HCT116 (cell line): ENCODE results near the gene UBE2L5. TPM values are rescaled to one million over a fixed set of nuclear protein-coding genes. Genes with fewer than 3 reads are reported as not detected.

ENCODE experiments used
- ATAC-seq: fragments of 200-7000 bp; cut with Tn5 transposase; 2 replicates; pipeline ENCODE4 v1.9.1; 2020; ENCODE audit warnings: mild to moderate bottlenecking, moderate library complexity
- BruUV-seq: library from RNA; stranded (reverse); fragments of 400-500 nt; replicated peaks from 2 replicates; lab custom pipeline; 2021; lab: Mats Ljungman, UMichigan
- CTCF ChIA-PET: fragments of 300-600 bp; sonication (Branson Sonifier 250); formaldehyde crosslinking; loops from one replicate; lab custom pipeline; 2021; ENCODE audit warnings: antibody characterized with exemption; lab: Charles Lee
- POLR2A ChIA-PET: fragments of 300-600, 350-600 bp; sonication (Branson Sonifier 250); formaldehyde crosslinking; loops from one replicate; lab custom pipeline; 2021; ENCODE audit warnings: antibody characterized with exemption; lab: Charles Lee
- RAD21 ChIA-PET, 2 experiments: fragments of 300-600 bp; sonication (Branson Sonifier 250); formaldehyde crosslinking; loops; one replicate each; lab custom pipeline; 2023; ENCODE audit warnings: low total read pairs in 2 of 2; ENCODE audit not compliant: uncharacterized antibody in 2 of 2, unreplicated experiment in 2 of 2, low non-redundant PET in 1 of 2; lab: Charles Lee
- DNase-seq: peaks from one replicate; pipeline ENCODE4 v3.0.0-alpha.2; 2010; ENCODE audit warnings: low read depth, low spot score
- H2AFZ ChIP-seq: fragments of 200-600 bp; shearing (Covaris generic), sonication (generic); 2 replicates; pipeline ENCODE4 v1.6.1; 2017; ENCODE audit warnings: low read depth, mixed run types, mixed read lengths, antibody characterized with exemption, low read length; ENCODE audit not compliant: poor library complexity, severe bottlenecking
- H3K27ac ChIP-seq: 2 replicates; pipeline ENCODE4 v1.5.1; 2012; ENCODE audit warnings: low read depth, low read length
- H3K27me3 ChIP-seq: fragments of 200-600 bp; sonication (generic); 2 replicates; pipeline ENCODE4 v1.6.1; 2016; ENCODE audit warnings: mixed run types, low read length, mixed read lengths; ENCODE audit not compliant: insufficient read depth
- H3K36me3 ChIP-seq, 2 experiments: fragments of 200-500 bp in 1 of 2; fragments of 200-600 bp in 1 of 2; sonication (Bioruptor generic) in 1 of 2; sonication (generic) in 1 of 2; 2 replicates each; pipeline versions ENCODE4 v1.5.1 to v1.6.1; 2014 to 2016; ENCODE audit warnings: low read length in 2 of 2, inconsistent platforms in 1 of 2, mixed read lengths in 1 of 2, mixed run types in 1 of 2; ENCODE audit not compliant: insufficient read depth in 2 of 2, control insufficient read depth in 1 of 2
- H3K4me1 ChIP-seq, 2 experiments: fragments of 200-600 bp in 1 of 2; sonication (generic) in 1 of 2; 2 replicates each; pipeline versions ENCODE4 v1.5.1 to v1.6.1; 2012 to 2017; ENCODE audit warnings: low read length in 2 of 2, inconsistent platforms in 1 of 2, mild to moderate bottlenecking in 1 of 2, mixed read lengths in 1 of 2, mixed run types in 1 of 2, moderate library complexity in 1 of 2; ENCODE audit not compliant: insufficient read depth in 2 of 2, control insufficient read depth in 1 of 2
- H3K4me2 ChIP-seq: fragments of 200-600 bp; sonication (generic); 2 replicates; pipeline ENCODE4 v1.6.1; 2017; ENCODE audit warnings: mixed run types, low read length, mixed read lengths
- H3K4me3 ChIP-seq, 2 experiments: fragments of 200-600 bp in 1 of 2; sonication (generic) in 1 of 2; replicated peaks in 1 of 2; 2 replicates each; pipeline ENCODE4 v1.5.1; 2011 to 2016; ENCODE audit warnings: low read length in 2 of 2, control low read depth in 1 of 2, low read depth in 1 of 2, mild to moderate bottlenecking in 1 of 2, mixed read lengths in 1 of 2, mixed run types in 1 of 2
- H3K79me2 ChIP-seq: fragments of 200-600 bp; sonication (generic); 2 replicates; pipeline ENCODE4 v1.6.1; 2017; ENCODE audit warnings: mild to moderate bottlenecking, mixed run types, low read length, moderate library complexity, mixed read lengths; ENCODE audit not compliant: insufficient read depth
- H3K9ac ChIP-seq: fragments of 200-600 bp; sonication (generic); 2 replicates; pipeline ENCODE4 v1.6.1; 2016; ENCODE audit warnings: low read length, mixed read lengths
- H3K9me2 ChIP-seq: fragments of 200-600 bp; sonication (generic), shearing (Covaris generic); 2 replicates; pipeline ENCODE4 v1.6.1; 2017; ENCODE audit warnings: mixed run types, mild to moderate bottlenecking, moderate library complexity; ENCODE audit not compliant: insufficient read depth
- H3K9me3 ChIP-seq, 2 experiments: fragments of 200-500 bp in 1 of 2; fragments of 200-600 bp in 1 of 2; sonication (Bioruptor generic) in 1 of 2; sonication (generic) in 1 of 2; 2 replicates each; pipeline ENCODE4 v1.6.1; 2014 to 2017; ENCODE audit warnings: low read length in 2 of 2, mixed read lengths in 2 of 2, inconsistent platforms in 1 of 2, low read depth in 1 of 2, mild to moderate bottlenecking in 1 of 2, mixed run types in 1 of 2, moderate library complexity in 1 of 2; ENCODE audit not compliant: control insufficient read depth in 1 of 2, insufficient read depth in 1 of 2
- H4K20me1 ChIP-seq: fragments of 200-600 bp; sonication (generic), shearing (Covaris generic); 2 replicates; pipeline ENCODE4 v1.6.1; 2017; ENCODE audit warnings: mixed run types, mild to moderate bottlenecking, moderate library complexity; ENCODE audit not compliant: insufficient read depth
- CBX3 ChIP-seq: IDR thresholded peaks from 2 replicates; pipeline ENCODE4 v1.6.1; 2012; ENCODE audit warnings: low read depth
- CEBPB ChIP-seq: IDR thresholded peaks from 2 replicates; pipeline ENCODE4 v1.6.1; 2012; ENCODE audit warnings: low read depth
- EGR1 ChIP-seq: IDR thresholded peaks from 2 replicates; pipeline ENCODE4 v1.6.1; 2012; ENCODE audit warnings: low read depth
- ELF1 ChIP-seq: IDR thresholded peaks from 2 replicates; pipeline ENCODE4 v1.6.1; 2012; ENCODE audit warnings: low read depth, borderline replicate concordance
- EZH2 ChIP-seq: fragments of 200-600 bp; sonication (generic); IDR thresholded peaks from 2 replicates; pipeline ENCODE4 v1.6.1; 2017; ENCODE audit warnings: antibody characterized with exemption, mixed run types
- EZH2phosphoT487 ChIP-seq: fragments of 200-600 bp; IDR thresholded peaks from 2 replicates; pipeline ENCODE4 v1.6.1; 2018; ENCODE audit warnings: antibody characterized with exemption, borderline replicate concordance
- FOSL1 ChIP-seq: IDR thresholded peaks from 2 replicates; pipeline ENCODE4 v1.6.1; 2012; ENCODE audit warnings: low read depth
- POLR2AphosphoS5 ChIP-seq: IDR thresholded peaks from 2 replicates; pipeline ENCODE4 v1.6.1; 2011; ENCODE audit warnings: mild to moderate bottlenecking, low read depth, low read length, moderate library complexity
- RAD21 ChIP-seq: IDR thresholded peaks from 2 replicates; pipeline ENCODE4 v1.6.1; 2012; ENCODE audit warnings: low read depth, mild to moderate bottlenecking
- SP1 ChIP-seq: IDR thresholded peaks from 2 replicates; pipeline ENCODE4 v1.6.1; 2012; ENCODE audit warnings: low read depth
- SRF ChIP-seq: IDR thresholded peaks from 2 replicates; pipeline ENCODE4 v1.6.1; 2012; ENCODE audit warnings: low read depth
- ZNF274 ChIP-seq: fragments of 200-500 bp; sonication (Bioruptor generic); IDR thresholded peaks from 2 replicates; pipeline ENCODE4 v1.6.1; 2014; ENCODE audit warnings: mild to moderate bottlenecking, low read depth, low read length, inconsistent platforms
- intact Hi-C: fragments of 100-400 bp; cut with micrococcal nuclease; formaldehyde crosslinking; loops from 2 replicates; pipeline ENCODE4 v1.10.0; 2022
- total RNA-seq: library from RNA; stranded (reverse); gene quantifications from one replicate; pipeline ENCODE4 v1.2.1, GENCODE V29; 2021; ENCODE audit not compliant: unreplicated experiment
- TF ChIP-seq, protein P1 (sequence below): IDR thresholded peaks from 2 replicates; pipeline ENCODE4 v1.6.1; 2012; ENCODE audit warnings: low read depth
- TF ChIP-seq, protein P2 (sequence below): IDR thresholded peaks from 2 replicates; pipeline ENCODE4 v1.6.1; 2011; ENCODE audit warnings: mild to moderate bottlenecking, low read length, moderate library complexity; ENCODE audit not compliant: insufficient replicate concordance; ENCODE audit errors: extremely low read depth
- TF ChIP-seq, protein P3 (sequence below): IDR thresholded peaks from 2 replicates; pipeline ENCODE4 v1.6.1; 2012
- TF ChIP-seq, protein P4 (sequence below), 3 experiments: fragments of 200-600 bp in 1 of 3; sonication (generic) in 1 of 3; IDR thresholded peaks in 2 of 3; conservative IDR thresholded peaks in 1 of 3; 2 replicates each; pipeline ENCODE4 v1.5.1; 2012 to 2017; ENCODE audit warnings: low read depth in 2 of 3, low read length in 2 of 3, antibody characterized with exemption in 1 of 3, borderline replicate concordance in 1 of 3, control low read depth in 1 of 3, mild to moderate bottlenecking in 1 of 3, mixed read lengths in 1 of 3, mixed run types in 1 of 3, moderate library complexity in 1 of 3; ENCODE audit not compliant: insufficient read depth in 1 of 3
- TF ChIP-seq, protein P5 (sequence below): IDR thresholded peaks from 2 replicates; pipeline ENCODE4 v1.6.1; 2012

UBE2L5 gene
- total RNA-seq, 1 experiment from 2014 or later: 0.15 TPM

DNA sequence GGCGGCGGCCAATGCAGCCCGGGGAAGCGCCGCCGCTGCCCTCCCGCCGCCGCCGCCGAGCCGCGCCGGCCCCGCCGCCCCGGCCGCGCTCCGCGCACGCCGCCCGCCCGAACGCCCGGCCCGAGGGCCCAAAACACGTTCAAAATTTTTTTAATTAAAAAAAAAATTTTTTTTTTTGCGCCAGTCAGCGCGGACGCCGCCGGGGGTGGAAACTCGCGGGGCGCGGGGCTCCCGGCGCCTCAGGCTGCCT, 43.0 kb downstream of the UBE2L5 start:
- BruUV-seq: no TSS peak
- peak overlapping the region; percentile 97 for H3K9ac ChIP-seq
- RAD21 ChIA-PET: no interaction called here
- H3K4me3 ChIP-seq: peak overlapping the region; percentile 73 to 80
- no peaks in the 10 kb centered on the region for H3K9me2 ChIP-seq
- H3K36me3 ChIP-seq: peaks cover 18 to 26% of the 10 kb centered on the region in 2 experiments
- POLR2A ChIA-PET: interaction anchor here (1.0 to 2.1 kb wide), 2 partner anchors 34 to 152 kb away, joined by 4 to 5 read pairs; no protein-coding TSS in a partner anchor
- peak overlapping the region; percentile 99 for H3K27ac ChIP-seq
- CTCF ChIA-PET: interaction anchor here (0.6 to 0.9 kb wide), 2 partner anchors 333 to 400 kb away, joined by 3 to 4 read pairs; no protein-coding TSS in a partner anchor
- TF ChIP-seq POLR2AphosphoS5: no peak
- no peak for TF ChIP-seq SP1
- TF ChIP-seq, protein P1, sequence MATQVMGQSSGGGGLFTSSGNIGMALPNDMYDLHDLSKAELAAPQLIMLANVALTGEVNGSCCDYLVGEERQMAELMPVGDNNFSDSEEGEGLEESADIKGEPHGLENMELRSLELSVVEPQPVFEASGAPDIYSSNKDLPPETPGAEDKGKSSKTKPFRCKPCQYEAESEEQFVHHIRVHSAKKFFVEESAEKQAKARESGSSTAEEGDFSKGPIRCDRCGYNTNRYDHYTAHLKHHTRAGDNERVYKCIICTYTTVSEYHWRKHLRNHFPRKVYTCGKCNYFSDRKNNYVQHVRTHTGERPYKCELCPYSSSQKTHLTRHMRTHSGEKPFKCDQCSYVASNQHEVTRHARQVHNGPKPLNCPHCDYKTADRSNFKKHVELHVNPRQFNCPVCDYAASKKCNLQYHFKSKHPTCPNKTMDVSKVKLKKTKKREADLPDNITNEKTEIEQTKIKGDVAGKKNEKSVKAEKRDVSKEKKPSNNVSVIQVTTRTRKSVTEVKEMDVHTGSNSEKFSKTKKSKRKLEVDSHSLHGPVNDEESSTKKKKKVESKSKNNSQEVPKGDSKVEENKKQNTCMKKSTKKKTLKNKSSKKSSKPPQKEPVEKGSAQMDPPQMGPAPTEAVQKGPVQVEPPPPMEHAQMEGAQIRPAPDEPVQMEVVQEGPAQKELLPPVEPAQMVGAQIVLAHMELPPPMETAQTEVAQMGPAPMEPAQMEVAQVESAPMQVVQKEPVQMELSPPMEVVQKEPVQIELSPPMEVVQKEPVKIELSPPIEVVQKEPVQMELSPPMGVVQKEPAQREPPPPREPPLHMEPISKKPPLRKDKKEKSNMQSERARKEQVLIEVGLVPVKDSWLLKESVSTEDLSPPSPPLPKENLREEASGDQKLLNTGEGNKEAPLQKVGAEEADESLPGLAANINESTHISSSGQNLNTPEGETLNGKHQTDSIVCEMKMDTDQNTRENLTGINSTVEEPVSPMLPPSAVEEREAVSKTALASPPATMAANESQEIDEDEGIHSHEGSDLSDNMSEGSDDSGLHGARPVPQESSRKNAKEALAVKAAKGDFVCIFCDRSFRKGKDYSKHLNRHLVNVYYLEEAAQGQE: no peak
- no peak for TF ChIP-seq FOSL1
- TF ChIP-seq CBX3: no peak
- no peak for TF ChIP-seq CEBPB
- TF ChIP-seq EZH2phosphoT487: no peak
- no peak for TF ChIP-seq ZNF274
- TF ChIP-seq SRF: no peak
- TF ChIP-seq, protein P2, sequence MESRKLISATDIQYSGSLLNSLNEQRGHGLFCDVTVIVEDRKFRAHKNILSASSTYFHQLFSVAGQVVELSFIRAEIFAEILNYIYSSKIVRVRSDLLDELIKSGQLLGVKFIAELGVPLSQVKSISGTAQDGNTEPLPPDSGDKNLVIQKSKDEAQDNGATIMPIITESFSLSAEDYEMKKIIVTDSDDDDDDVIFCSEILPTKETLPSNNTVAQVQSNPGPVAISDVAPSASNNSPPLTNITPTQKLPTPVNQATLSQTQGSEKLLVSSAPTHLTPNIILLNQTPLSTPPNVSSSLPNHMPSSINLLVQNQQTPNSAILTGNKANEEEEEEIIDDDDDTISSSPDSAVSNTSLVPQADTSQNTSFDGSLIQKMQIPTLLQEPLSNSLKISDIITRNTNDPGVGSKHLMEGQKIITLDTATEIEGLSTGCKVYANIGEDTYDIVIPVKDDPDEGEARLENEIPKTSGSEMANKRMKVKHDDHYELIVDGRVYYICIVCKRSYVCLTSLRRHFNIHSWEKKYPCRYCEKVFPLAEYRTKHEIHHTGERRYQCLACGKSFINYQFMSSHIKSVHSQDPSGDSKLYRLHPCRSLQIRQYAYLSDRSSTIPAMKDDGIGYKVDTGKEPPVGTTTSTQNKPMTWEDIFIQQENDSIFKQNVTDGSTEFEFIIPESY: no peak
- TF ChIP-seq EZH2: no peak
- TF ChIP-seq, protein P3, sequence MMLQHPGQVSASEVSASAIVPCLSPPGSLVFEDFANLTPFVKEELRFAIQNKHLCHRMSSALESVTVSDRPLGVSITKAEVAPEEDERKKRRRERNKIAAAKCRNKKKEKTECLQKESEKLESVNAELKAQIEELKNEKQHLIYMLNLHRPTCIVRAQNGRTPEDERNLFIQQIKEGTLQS: no peak
- TF ChIP-seq ELF1: no peak
- TF ChIP-seq RAD21: no peak
- TF ChIP-seq, protein P4, sequence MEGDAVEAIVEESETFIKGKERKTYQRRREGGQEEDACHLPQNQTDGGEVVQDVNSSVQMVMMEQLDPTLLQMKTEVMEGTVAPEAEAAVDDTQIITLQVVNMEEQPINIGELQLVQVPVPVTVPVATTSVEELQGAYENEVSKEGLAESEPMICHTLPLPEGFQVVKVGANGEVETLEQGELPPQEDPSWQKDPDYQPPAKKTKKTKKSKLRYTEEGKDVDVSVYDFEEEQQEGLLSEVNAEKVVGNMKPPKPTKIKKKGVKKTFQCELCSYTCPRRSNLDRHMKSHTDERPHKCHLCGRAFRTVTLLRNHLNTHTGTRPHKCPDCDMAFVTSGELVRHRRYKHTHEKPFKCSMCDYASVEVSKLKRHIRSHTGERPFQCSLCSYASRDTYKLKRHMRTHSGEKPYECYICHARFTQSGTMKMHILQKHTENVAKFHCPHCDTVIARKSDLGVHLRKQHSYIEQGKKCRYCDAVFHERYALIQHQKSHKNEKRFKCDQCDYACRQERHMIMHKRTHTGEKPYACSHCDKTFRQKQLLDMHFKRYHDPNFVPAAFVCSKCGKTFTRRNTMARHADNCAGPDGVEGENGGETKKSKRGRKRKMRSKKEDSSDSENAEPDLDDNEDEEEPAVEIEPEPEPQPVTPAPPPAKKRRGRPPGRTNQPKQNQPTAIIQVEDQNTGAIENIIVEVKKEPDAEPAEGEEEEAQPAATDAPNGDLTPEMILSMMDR (IDR thresholded peaks at IDR 0.05 in 2 of 3, conservative IDR thresholded peaks at IDR 0.05 in 1 of 3; ENCODE audit: borderline replicate concordance in 1 of 3, insufficient read depth in 1 of 3, low read depth in 2 of 3, low read length in 2 of 3): no peak
- no peak for TF ChIP-seq EGR1
- TF ChIP-seq, protein P5, sequence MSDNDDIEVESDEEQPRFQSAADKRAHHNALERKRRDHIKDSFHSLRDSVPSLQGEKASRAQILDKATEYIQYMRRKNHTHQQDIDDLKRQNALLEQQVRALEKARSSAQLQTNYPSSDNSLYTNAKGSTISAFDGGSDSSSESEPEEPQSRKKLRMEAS: no peak
- intact Hi-C loops: loop anchor here (1.0 to 10.0 kb wide), 4 partner anchors 152 to 580 kb away; partner anchors contain the start of gene USPL1
- H3K4me1 ChIP-seq: peaks cover 11 to 32% of the 10 kb centered on the region in 2 experiments; a peak in 3 of 4 replicates
- peaks cover 38% of the 10 kb centered on the region for H3K79me2 ChIP-seq
- ATAC-seq (no peak), DNase-seq (no peak)
- no peaks in the 10 kb centered on the region for H3K27me3 ChIP-seq
- H2AFZ ChIP-seq: no peak overlapping the region
- peaks cover 7% of the 10 kb centered on the region; the same call in 1 of the 2 replicates for H4K20me1 ChIP-seq
- peak overlapping the region; percentile 80 for H3K4me2 ChIP-seq
- no peaks in the 10 kb centered on the region for H3K9me3 ChIP-seq
